Thoracic aorta (tissue), 2 donors: ENCODE measurements around the gene CCR6. TPM values are rescaled to one million over a fixed set of nuclear protein-coding genes. Genes with fewer than 3 reads are reported as not detected.

ENCODE experiments used
- ATAC-seq: fragments of 150-250 bp; one replicate; pipeline ENCODE4 v1.8.0; 2017; ENCODE audit warnings: low read depth; ENCODE audit not compliant: insufficient number of reproducible peaks, low FRiP score
- DNase-seq: peaks from one replicate; pipeline ENCODE4 v3.0.0-alpha.2; 2020; ENCODE audit warnings: low spot score
- H3K27ac ChIP-seq, 2 donors: fragments of 200-600 bp; sonication (generic); 1 replicate in 1 of 2; 2 replicates in 1 of 2; pipeline ENCODE4 v1.5.1; 2016; ENCODE audit warnings: mild to moderate bottlenecking in 2 of 2, moderate library complexity in 2 of 2
- H3K27me3 ChIP-seq: fragments of 200-600 bp; sonication (generic); replicated peaks from 2 replicates; pipeline ENCODE4 v1.6.0; 2016; ENCODE audit warnings: mild to moderate bottlenecking; ENCODE audit not compliant: insufficient read depth
- H3K36me3 ChIP-seq: fragments of 200-600 bp; sonication (generic); one replicate; pipeline ENCODE4 v1.5.1; 2016
- H3K4me1 ChIP-seq, 2 donors: fragments of 200-600 bp; sonication (generic); 1 replicate in 1 of 2; 2 replicates in 1 of 2; pipeline versions ENCODE4 v1.5.1 to v1.6.0; 2016; ENCODE audit warnings: low read depth in 2 of 2, mild to moderate bottlenecking in 1 of 2; ENCODE audit not compliant: control insufficient read depth in 1 of 2
- H3K4me3 ChIP-seq: fragments of 200-600 bp; sonication (generic); 2 replicates; pipeline ENCODE4 v1.5.1; 2016; ENCODE audit warnings: mild to moderate bottlenecking
- H3K9me3 ChIP-seq: fragments of 200-600 bp; sonication (generic); 2 replicates; pipeline ENCODE4 v1.5.1; 2016
- total RNA-seq, 2 donors: library from RNA; depleted of rRNA; stranded (reverse); fragments of >200 nt; gene quantifications; one replicate each; pipeline versions ENCODE4 v1.1.0 to v1.2.3, GENCODE V29; 2016
- TF ChIP-seq, protein P1 (sequence below): fragments of 200-600 bp; sonication (generic); IDR thresholded peaks from one replicate; pipeline ENCODE4 v1.5.1; 2019; ENCODE audit warnings: antibody characterized with exemption

Gene CCR6
- total RNA-seq, 2 donors from 2014 or later: not detected

DNA sequence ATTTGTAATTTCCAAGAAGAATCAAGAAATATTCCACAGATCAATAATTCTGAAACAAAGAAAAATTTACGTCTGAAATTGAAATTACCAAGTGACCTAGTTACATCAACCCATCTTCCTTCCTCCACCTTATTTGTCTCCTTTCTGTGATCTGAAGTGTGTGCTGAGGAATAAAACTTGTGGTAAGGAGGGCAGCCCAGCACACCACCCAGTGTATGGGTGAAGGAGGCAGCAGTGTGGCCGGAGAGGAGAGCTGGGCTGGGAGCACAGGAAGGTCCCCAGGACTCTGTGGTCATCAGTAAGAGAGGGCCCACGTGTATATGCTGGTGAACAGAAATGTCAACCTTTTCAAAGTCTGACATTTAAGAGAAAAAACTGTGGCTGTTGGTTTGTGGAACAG, 11.3 kb upstream of the CCR6 start:
- H3K9me3 ChIP-seq: no peaks in the 10 kb centered on the region
- H3K4me3 ChIP-seq: no peak overlapping the region
- no peak overlapping the region for H3K27ac ChIP-seq
- no peaks in the 10 kb centered on the region for H3K36me3 ChIP-seq
- ATAC-seq (no peak), DNase-seq (no peak)
- no peaks in the 10 kb centered on the region for H3K4me1 ChIP-seq
- H3K27me3 ChIP-seq: no peaks in the 10 kb centered on the region
- TF ChIP-seq, protein P1, sequence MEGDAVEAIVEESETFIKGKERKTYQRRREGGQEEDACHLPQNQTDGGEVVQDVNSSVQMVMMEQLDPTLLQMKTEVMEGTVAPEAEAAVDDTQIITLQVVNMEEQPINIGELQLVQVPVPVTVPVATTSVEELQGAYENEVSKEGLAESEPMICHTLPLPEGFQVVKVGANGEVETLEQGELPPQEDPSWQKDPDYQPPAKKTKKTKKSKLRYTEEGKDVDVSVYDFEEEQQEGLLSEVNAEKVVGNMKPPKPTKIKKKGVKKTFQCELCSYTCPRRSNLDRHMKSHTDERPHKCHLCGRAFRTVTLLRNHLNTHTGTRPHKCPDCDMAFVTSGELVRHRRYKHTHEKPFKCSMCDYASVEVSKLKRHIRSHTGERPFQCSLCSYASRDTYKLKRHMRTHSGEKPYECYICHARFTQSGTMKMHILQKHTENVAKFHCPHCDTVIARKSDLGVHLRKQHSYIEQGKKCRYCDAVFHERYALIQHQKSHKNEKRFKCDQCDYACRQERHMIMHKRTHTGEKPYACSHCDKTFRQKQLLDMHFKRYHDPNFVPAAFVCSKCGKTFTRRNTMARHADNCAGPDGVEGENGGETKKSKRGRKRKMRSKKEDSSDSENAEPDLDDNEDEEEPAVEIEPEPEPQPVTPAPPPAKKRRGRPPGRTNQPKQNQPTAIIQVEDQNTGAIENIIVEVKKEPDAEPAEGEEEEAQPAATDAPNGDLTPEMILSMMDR: no peak

GRCh38 chr6:167112421-167112820, 10.5 kb upstream of the CCR6 start:
- Histone ChIP-seq H3K4me1 (no peaks in the 10 kb centered on the region), H3K9me3 (no peaks in the 10 kb centered on the region), H3K4me3 (no peak overlapping the region), H3K27ac (no peak overlapping the region), H3K27me3 (no peaks in the 10 kb centered on the region), H3K36me3 (no peaks in the 10 kb centered on the region)
- no peak for DNase-seq
- ATAC-seq: no peak
- TF ChIP-seq, protein P1: no peak

- Histone ChIP-seq H3K4me3 (no peak overlapping the region), H3K27ac (no peak overlapping the region), H3K9me3 (no peaks in the 10 kb centered on the region), H3K27me3 (no peaks in the 10 kb centered on the region), H3K4me1 (no peaks in the 10 kb centered on the region), H3K36me3 (no peaks in the 10 kb centered on the region)
- DNase-seq (no peak), ATAC-seq (no peak)
- TF ChIP-seq, protein P1: no peak
Measured at GRCh38 chr6:167113047-167113754, 9.7 kb upstream of the CCR6 start.

- Histone ChIP-seq H3K4me3 (no peak overlapping the region), H3K27me3 (no peaks in the 10 kb centered on the region), H3K36me3 (no peaks in the 10 kb centered on the region), H3K9me3 (no peaks in the 10 kb centered on the region), H3K27ac (no peak overlapping the region), H3K4me1 (no peaks in the 10 kb centered on the region)
- DNase-seq (no peak), ATAC-seq (no peak)
- TF ChIP-seq, protein P1: no peak
Measured at GRCh38 chr6:167113935-167114910, 8.7 kb upstream of the CCR6 start.

- Histone ChIP-seq H3K4me1 (no peaks in the 10 kb centered on the region), H3K9me3 (no peaks in the 10 kb centered on the region), H3K27me3 (no peaks in the 10 kb centered on the region), H3K36me3 (no peaks in the 10 kb centered on the region), H3K4me3 (no peak overlapping the region), H3K27ac (no peak overlapping the region)
- ATAC-seq (no peak), DNase-seq (no peak)
- TF ChIP-seq, protein P1: no peak
Measured at GRCh38 chr6:167115054-167115453, 7.8 kb upstream of the CCR6 start.
